Measurements from ENCODE around the gene LRRFIP1.
A peak's percentile ranks its signal among the peaks of the same experiment; 100 is the strongest.

The LRRFIP1 gene

DNA sequence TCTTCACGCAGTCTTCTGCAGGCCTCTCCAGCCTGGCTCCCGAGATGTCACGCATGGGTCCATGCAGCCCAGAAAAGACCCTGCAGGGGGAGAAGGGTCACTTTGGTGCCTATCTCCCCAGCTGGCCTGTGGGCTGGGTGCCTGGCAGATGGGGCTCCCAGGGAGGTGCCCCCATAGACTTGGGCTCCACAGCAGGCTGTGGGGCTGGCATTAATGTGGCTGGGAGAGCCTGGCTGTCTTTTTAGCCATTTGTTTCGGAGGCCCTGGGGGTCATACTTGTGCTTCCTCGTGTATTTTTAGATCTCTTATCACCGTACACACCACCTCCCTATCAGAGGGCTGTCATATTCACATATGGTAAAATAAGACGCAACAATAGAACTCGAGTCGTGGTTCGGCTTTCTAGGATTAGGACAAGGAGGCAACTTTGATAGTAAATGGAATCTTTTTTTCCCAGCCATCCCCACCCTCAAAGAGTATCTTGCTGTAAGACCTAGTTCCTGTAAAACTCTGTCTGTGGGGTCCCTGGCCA is 74.5 kb downstream of the LRRFIP1 start:
- Histone ChIP-seq H3K4me2 (ENCODE audit: insufficient read depth, low read length) (no peak overlapping the region), H3K4me3 (ENCODE audit: low read depth in 1 of 2, low read length in 2 of 2) (no peak overlapping the region), H3K27me3 (ENCODE audit: insufficient read depth, low read length, poor library complexity) (no peaks in the 10 kb centered on the region), H3K9ac (ENCODE audit: low read depth, low read length) (no peak overlapping the region), H3K9me3 (ENCODE audit: insufficient read depth, low read length, severe bottlenecking) (no peaks in the 10 kb centered on the region), H2AFZ (ENCODE audit: low read depth, low read length) (no peak overlapping the region), H3K79me2 (ENCODE audit: insufficient read depth, low read length) (peaks cover 96% of the 10 kb centered on the region), H4K20me1 (ENCODE audit: insufficient read depth, low read length) (peaks cover 90% of the 10 kb centered on the region), H3K27ac (ENCODE audit: low read length) (peak overlapping the region; percentile 35; the same call in 1 of the 2 replicates), H3K4me1 (ENCODE audit: insufficient read depth, low read length) (peaks cover 47% of the 10 kb centered on the region), H3K36me3 (ENCODE audit: insufficient read depth, low read length) (no peaks in the 10 kb centered on the region; the same call in 1 of the 2 replicates)
- DNase-seq (no peak), ATAC-seq (ENCODE audit: insufficient read depth, low read depth) (no peak)
- TF ChIP-seq, protein P1, sequence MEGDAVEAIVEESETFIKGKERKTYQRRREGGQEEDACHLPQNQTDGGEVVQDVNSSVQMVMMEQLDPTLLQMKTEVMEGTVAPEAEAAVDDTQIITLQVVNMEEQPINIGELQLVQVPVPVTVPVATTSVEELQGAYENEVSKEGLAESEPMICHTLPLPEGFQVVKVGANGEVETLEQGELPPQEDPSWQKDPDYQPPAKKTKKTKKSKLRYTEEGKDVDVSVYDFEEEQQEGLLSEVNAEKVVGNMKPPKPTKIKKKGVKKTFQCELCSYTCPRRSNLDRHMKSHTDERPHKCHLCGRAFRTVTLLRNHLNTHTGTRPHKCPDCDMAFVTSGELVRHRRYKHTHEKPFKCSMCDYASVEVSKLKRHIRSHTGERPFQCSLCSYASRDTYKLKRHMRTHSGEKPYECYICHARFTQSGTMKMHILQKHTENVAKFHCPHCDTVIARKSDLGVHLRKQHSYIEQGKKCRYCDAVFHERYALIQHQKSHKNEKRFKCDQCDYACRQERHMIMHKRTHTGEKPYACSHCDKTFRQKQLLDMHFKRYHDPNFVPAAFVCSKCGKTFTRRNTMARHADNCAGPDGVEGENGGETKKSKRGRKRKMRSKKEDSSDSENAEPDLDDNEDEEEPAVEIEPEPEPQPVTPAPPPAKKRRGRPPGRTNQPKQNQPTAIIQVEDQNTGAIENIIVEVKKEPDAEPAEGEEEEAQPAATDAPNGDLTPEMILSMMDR (IDR thresholded peaks at IDR 0.05; ENCODE audit: borderline replicate concordance, extremely low read depth, low read length, poor library complexity, severe bottlenecking) = no peak
- TF ChIP-seq EZH2 (IDR thresholded peaks at IDR 0.05; ENCODE audit: borderline replicate concordance, low read depth, low read length, severe bottlenecking) = no peak

DNA sequence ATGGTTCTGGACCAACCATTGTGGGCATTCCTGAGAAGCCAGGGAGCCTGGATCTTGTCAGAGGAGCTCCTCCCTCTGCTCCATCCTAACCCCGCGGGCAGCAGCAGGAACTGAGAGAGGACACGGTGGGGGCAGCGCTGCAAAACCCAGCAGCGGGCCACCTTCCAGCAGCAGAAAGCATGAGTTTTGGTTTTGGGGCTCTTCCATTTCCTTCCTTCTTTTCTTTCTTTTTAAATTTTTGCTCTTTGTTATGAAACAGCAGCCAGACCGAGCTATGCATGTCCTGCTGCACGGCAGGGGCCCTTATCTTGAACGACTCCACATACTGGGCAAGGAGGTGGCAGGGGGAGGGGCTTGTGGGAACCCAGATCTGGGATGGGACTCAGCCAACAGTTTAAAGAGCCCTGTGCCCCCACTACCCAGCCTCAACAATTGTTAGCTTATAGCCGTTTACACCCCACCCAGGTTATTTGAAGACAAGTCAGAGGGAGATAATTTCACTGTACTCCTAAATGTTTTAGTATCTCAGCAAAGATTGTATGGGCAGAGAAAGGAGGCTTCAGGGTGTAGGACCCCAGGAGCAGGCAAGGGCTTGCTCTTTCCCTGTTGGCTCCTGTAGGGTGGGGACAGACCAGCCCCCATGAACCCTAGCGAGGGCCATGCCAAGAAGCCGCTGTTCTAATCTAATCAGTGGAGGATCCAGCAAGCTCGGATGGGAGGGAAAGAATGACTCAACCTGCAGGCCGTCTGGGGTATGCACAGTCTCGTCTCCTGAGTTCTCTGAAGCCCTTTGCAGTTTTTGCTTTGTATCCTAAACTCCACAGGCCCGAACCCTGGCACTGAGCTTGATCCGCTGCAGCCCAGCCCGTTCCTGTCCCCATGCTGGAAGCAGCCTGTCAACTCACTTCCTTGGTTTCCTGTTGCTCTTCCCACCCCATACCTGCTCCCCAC is 75.3 kb downstream of the LRRFIP1 start:
- TF ChIP-seq, protein P1 (IDR thresholded peaks at IDR 0.05; ENCODE audit: borderline replicate concordance, extremely low read depth, low read length, poor library complexity, severe bottlenecking) = no peak
- no peak for TF ChIP-seq EZH2 (IDR thresholded peaks at IDR 0.05; ENCODE audit: borderline replicate concordance, low read depth, low read length, severe bottlenecking)
- no peaks in the 10 kb centered on the region for H3K9me3 ChIP-seq (ENCODE audit: insufficient read depth, low read length, severe bottlenecking)
- H3K36me3 ChIP-seq (ENCODE audit: insufficient read depth, low read length) = no peaks in the 10 kb centered on the region; the same call in 1 of the 2 replicates
- no peak overlapping the region for H3K9ac ChIP-seq (ENCODE audit: low read depth, low read length)
- H3K27me3 ChIP-seq (ENCODE audit: insufficient read depth, low read length, poor library complexity) = no peaks in the 10 kb centered on the region
- H3K79me2 ChIP-seq (ENCODE audit: insufficient read depth, low read length) = peaks cover 96% of the 10 kb centered on the region
- H2AFZ ChIP-seq (ENCODE audit: low read depth, low read length) = no peak overlapping the region
- H3K4me2 ChIP-seq (ENCODE audit: insufficient read depth, low read length) = no peak overlapping the region
- peak overlapping the region; percentile 35; the same call in 1 of the 2 replicates for H3K27ac ChIP-seq (ENCODE audit: low read length)
- peaks cover 42% of the 10 kb centered on the region for H3K4me1 ChIP-seq (ENCODE audit: insufficient read depth, low read length)
- ATAC-seq (ENCODE audit: insufficient read depth, low read depth) (peak; percentile 40), DNase-seq (peak; percentile 25)
- peaks cover 89% of the 10 kb centered on the region for H4K20me1 ChIP-seq (ENCODE audit: insufficient read depth, low read length)
- H3K4me3 ChIP-seq (ENCODE audit: low read depth in 1 of 2, low read length in 2 of 2) = no peak overlapping the region

DNA sequence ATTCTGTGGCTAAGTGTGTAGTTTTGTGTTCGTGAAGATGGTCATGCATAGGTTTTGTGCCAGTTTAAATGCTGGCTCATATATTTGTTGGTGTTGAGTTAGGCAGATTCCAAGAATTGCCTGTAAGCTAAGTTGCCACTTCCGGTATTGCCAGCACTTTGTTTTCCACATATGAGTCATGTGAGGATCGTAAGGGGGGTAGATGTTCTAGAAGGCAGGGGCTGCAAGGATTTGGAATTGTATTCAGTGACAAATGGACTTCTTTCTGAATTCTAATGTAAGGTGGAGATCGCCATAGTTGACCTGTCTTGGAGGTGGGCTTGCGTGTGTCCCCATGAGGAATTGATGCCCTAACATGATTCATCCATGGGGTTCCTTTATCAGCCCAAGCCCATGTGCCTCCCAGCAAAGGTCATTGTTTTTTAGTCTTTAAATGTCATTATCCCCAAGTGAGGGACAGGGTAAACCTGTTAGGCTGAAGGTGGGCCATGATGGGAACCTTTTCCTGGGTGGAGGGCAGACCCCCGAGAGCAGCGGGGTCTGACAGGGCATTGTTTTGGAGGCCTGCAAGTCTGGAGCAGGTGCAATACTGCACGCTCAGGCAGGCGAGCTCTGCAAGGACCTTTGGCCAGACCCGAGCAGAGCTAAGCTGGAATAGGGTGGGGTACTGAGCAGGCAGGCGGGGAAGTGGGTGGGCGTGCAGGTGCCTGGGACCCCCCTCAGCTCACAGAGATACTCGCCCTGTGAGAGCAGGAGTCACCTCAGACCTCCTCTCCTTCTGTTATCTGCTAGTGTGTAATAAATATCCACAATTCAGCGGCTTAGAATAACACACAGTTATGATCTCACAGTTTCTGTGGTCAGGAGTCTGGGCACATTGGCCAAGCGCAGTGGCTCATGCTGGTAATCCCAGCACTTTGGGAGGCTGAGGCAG is 77.4 kb downstream of the LRRFIP1 start:
- Histone ChIP-seq H3K36me3 (ENCODE audit: insufficient read depth, low read length) (peaks cover 13% of the 10 kb centered on the region), H3K79me2 (ENCODE audit: insufficient read depth, low read length) (peaks cover 97% of the 10 kb centered on the region), H3K27me3 (ENCODE audit: insufficient read depth, low read length, poor library complexity) (no peaks in the 10 kb centered on the region), H3K4me2 (ENCODE audit: insufficient read depth, low read length) (no peak overlapping the region), H3K4me1 (ENCODE audit: insufficient read depth, low read length) (peaks cover 42% of the 10 kb centered on the region), H3K27ac (ENCODE audit: low read length) (peak overlapping the region; percentile 47; the same call in 1 of the 2 replicates), H2AFZ (ENCODE audit: low read depth, low read length) (no peak overlapping the region), H3K9ac (ENCODE audit: low read depth, low read length) (no peak overlapping the region), H4K20me1 (ENCODE audit: insufficient read depth, low read length) (peaks cover 91% of the 10 kb centered on the region), H3K9me3 (ENCODE audit: insufficient read depth, low read length, severe bottlenecking) (no peaks in the 10 kb centered on the region), H3K4me3 (ENCODE audit: low read depth in 1 of 2, low read length in 2 of 2) (no peak overlapping the region)
- ATAC-seq (ENCODE audit: insufficient read depth, low read depth) (no peak), DNase-seq (no peak)
- TF ChIP-seq EZH2 (IDR thresholded peaks at IDR 0.05; ENCODE audit: borderline replicate concordance, low read depth, low read length, severe bottlenecking) = no peak
- TF ChIP-seq, protein P1 (IDR thresholded peaks at IDR 0.05; ENCODE audit: borderline replicate concordance, extremely low read depth, low read length, poor library complexity, severe bottlenecking) = no peak
